Measurements from ENCODE around the gene EML2. TPM values are rescaled to one million over a fixed set of nuclear protein-coding genes. Genes with fewer than 3 reads are reported as not detected.
A peak's percentile ranks its signal among the peaks of the same experiment; 100 is the strongest.

The EML2 gene
- polyA plus RNA-seq, 1 experiment: 10.8 TPM

GRCh38 chr19:45643927-45644771 is 5.0 kb upstream of the EML2 start:
- ChIA-PET POLR2A (no interaction called here), CTCF (interaction anchor here (0.7 to 3.3 kb wide), 6 partner anchors 31 to 1030 kb away, joined by 3 to 25 read pairs (median 4); no protein-coding TSS in a partner anchor)
- no peaks in the 10 kb centered on the region; the same call in 1 of the 2 replicates for H3K9me3 ChIP-seq (ENCODE audit: control insufficient read depth, insufficient read depth, low read length)
- no peak overlapping the region for H3K4me3 ChIP-seq (ENCODE audit: low read depth, low read length)
- H3K27ac ChIP-seq (ENCODE audit: low read depth, low read length): no peak overlapping the region
- no peak for DNase-seq (ENCODE audit: low read depth, low spot score)
- no peaks in the 10 kb centered on the region for H3K27me3 ChIP-seq (ENCODE audit: control insufficient read depth, insufficient read depth, low read length)
- TF ChIP-seq CTCF (IDR thresholded peaks at IDR 0.05; ENCODE audit: low read depth, low read length): no peak

- Histone ChIP-seq H3K9me3 (ENCODE audit: control insufficient read depth, insufficient read depth, low read length) (no peaks in the 10 kb centered on the region; the same call in 1 of the 2 replicates), H3K4me3 (ENCODE audit: low read depth, low read length) (peak overlapping the region; percentile 37), H3K27me3 (ENCODE audit: control insufficient read depth, insufficient read depth, low read length) (no peaks in the 10 kb centered on the region), H3K27ac (ENCODE audit: low read depth, low read length) (no peak overlapping the region)
- ChIA-PET POLR2A (interaction anchor here (0.5 to 1.8 kb wide), 4 partner anchors 12 to 1112 kb away, joined by 3 to 7 read pairs (median 4); no protein-coding TSS in a partner anchor), CTCF (interaction anchor here (0.7 to 3.3 kb wide), 14 partner anchors 10 to 1030 kb away, joined by 3 to 25 read pairs (median 6); no protein-coding TSS in a partner anchor)
- DNase-seq (ENCODE audit: low read depth, low spot score): peak; percentile 49
- TF ChIP-seq CTCF (IDR thresholded peaks at IDR 0.05; ENCODE audit: low read depth, low read length): peak; percentile 99
Measured at GRCh38 chr19:45643024-45643926, 4.1 kb upstream of the EML2 start.

GRCh38 chr19:45641274-45642105 is 2.3 kb upstream of the EML2 start:
- peak overlapping the region; percentile 36 for H3K4me3 ChIP-seq (ENCODE audit: low read depth, low read length)
- DNase-seq (ENCODE audit: low read depth, low spot score): no peak
- no peaks in the 10 kb centered on the region; the same call in 1 of the 2 replicates for H3K9me3 ChIP-seq (ENCODE audit: control insufficient read depth, insufficient read depth, low read length)
- H3K27me3 ChIP-seq (ENCODE audit: control insufficient read depth, insufficient read depth, low read length): no peaks in the 10 kb centered on the region
- TF ChIP-seq CTCF (IDR thresholded peaks at IDR 0.05; ENCODE audit: low read depth, low read length): 0 out of 2 replicates have a peak, but pooled peaks have one; percentile 10
- ChIA-PET POLR2A (interaction anchor here (0.5 to 1.8 kb wide), 10 partner anchors 9 to 813 kb away, joined by 3 to 11 read pairs (median 3); partner anchors contain the start of gene OPA3), CTCF (interaction anchor here (0.7 to 3.3 kb wide), 17 partner anchors 8 to 183 kb away, joined by 3 to 25 read pairs (median 5); partner anchors contain the start of gene SIX5)
- peak overlapping the region; percentile 68 for H3K27ac ChIP-seq (ENCODE audit: low read depth, low read length)

DNA sequence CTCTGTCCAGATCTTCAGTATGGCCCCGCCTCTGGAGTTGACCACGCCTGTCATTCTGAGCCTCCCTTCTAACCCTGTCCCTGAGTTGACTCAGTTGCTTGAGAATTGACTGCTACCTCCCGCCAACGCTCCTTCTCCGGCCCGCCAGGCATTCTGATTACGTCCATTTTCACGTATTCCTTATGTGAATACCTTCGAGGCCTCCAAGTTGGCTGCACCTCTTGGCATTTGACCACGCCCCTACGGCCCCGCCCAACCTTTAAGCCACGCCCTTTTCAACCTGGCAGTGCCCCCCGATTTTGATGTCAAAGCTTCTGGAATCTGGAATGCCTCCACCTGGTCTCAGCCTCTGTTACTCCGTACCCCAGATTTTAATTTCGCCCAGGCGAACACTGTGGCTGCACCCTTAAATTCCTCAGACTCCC is 1.7 kb upstream of the EML2 start:
- Histone ChIP-seq H3K27ac (ENCODE audit: low read depth, low read length) (peak overlapping the region; percentile 31), H3K27me3 (ENCODE audit: control insufficient read depth, insufficient read depth, low read length) (no peaks in the 10 kb centered on the region), H3K4me3 (ENCODE audit: low read depth, low read length) (no peak overlapping the region), H3K9me3 (ENCODE audit: control insufficient read depth, insufficient read depth, low read length) (no peaks in the 10 kb centered on the region; the same call in 1 of the 2 replicates)
- TF ChIP-seq CTCF (IDR thresholded peaks at IDR 0.05; ENCODE audit: low read depth, low read length): no peak
- ChIA-PET CTCF (interaction anchor here (2.0 to 3.3 kb wide), 4 partner anchors 27 to 155 kb away, joined by 6 to 25 read pairs (median 14); no protein-coding TSS in a partner anchor), POLR2A (interaction anchor here (0.6 to 1.6 kb wide), 4 partner anchors 9 to 111 kb away, joined by 3 to 11 read pairs (median 3); partner anchors contain the start of gene OPA3)
- DNase-seq (ENCODE audit: low read depth, low spot score): no peak
